Mesendoderm (in vitro differentiated cells): ENCODE results near the gene USP17L22.
"Not testable (repeated sequence)": the region's sequence is repeated elsewhere in the genome, so short reads cannot be mapped to it uniquely, and the experiment has no call there.

Experiments used
- DNase-seq: peaks from one replicate; pipeline ENCODE4 v3.0.0; 2013
- H2AK5ac ChIP-seq: 2 replicates; pipeline ENCODE4 v1.6.1; 2013; ENCODE audit warnings: low read length, inconsistent platforms
- H2BK120ac ChIP-seq: 2 replicates; pipeline ENCODE4 v1.6.1; 2013; ENCODE audit warnings: low read depth, mild to moderate bottlenecking, low read length, moderate library complexity, mixed read lengths
- H2BK15ac ChIP-seq: replicated peaks from 2 replicates; pipeline ENCODE4 v1.6.1; 2013; ENCODE audit warnings: low read depth, mild to moderate bottlenecking, moderate library complexity
- H2BK5ac ChIP-seq: 2 replicates; pipeline ENCODE4 v1.6.1; 2013; ENCODE audit warnings: low read length, inconsistent platforms
- H3K18ac ChIP-seq: 2 replicates; pipeline ENCODE4 v1.6.1; 2013; ENCODE audit warnings: mild to moderate bottlenecking, low read length, mixed read lengths
- H3K23ac ChIP-seq: one replicate; pipeline ENCODE4 v1.6.1; 2013; ENCODE audit warnings: low read length
- H3K27ac ChIP-seq: 2 replicates; pipeline ENCODE4 v1.5.1; 2013; ENCODE audit warnings: low read depth, mild to moderate bottlenecking, inconsistent platforms, low read length, moderate library complexity
- H3K27me3 ChIP-seq: 2 replicates; pipeline ENCODE4 v1.6.1; 2013; ENCODE audit warnings: low read length, control low read depth, mild to moderate bottlenecking, inconsistent platforms; ENCODE audit not compliant: insufficient read depth, poor library complexity
- H3K36me3 ChIP-seq: 2 replicates; pipeline ENCODE4 v1.6.1; 2013; ENCODE audit warnings: low read length, inconsistent platforms; ENCODE audit not compliant: control insufficient read depth, insufficient read depth
- H3K4ac ChIP-seq: one replicate; pipeline ENCODE4 v1.6.1; 2013; ENCODE audit warnings: low read depth, mild to moderate bottlenecking, low read length, moderate library complexity
- H3K4me1 ChIP-seq: 2 replicates; pipeline ENCODE4 v1.6.1; 2013; ENCODE audit warnings: low read depth, low read length, inconsistent platforms; ENCODE audit not compliant: control insufficient read depth
- H3K4me2 ChIP-seq: 2 replicates; pipeline ENCODE4 v1.6.1; 2013; ENCODE audit warnings: low read length
- H3K4me3 ChIP-seq: 2 replicates; pipeline ENCODE4 v1.5.1; 2013; ENCODE audit warnings: mild to moderate bottlenecking, low read length
- H3K56ac ChIP-seq: one replicate; pipeline ENCODE4 v1.6.1; 2013; ENCODE audit warnings: low read length
- H3K79me1 ChIP-seq: 2 replicates; pipeline ENCODE4 v1.6.1; 2013; ENCODE audit warnings: low read length, inconsistent platforms
- H3K79me2 ChIP-seq: 2 replicates; pipeline ENCODE4 v1.6.1; 2013; ENCODE audit warnings: mild to moderate bottlenecking, low read length; ENCODE audit not compliant: control insufficient read depth, insufficient read depth
- H3K9ac ChIP-seq: 2 replicates; pipeline ENCODE4 v1.6.1; 2013; ENCODE audit warnings: low read length, inconsistent platforms
- H4K5ac ChIP-seq: one replicate; pipeline ENCODE4 v1.6.1; 2013; ENCODE audit warnings: low read length
- H4K8ac ChIP-seq: one replicate; pipeline ENCODE4 v1.6.1; 2013; ENCODE audit warnings: low read depth, mild to moderate bottlenecking, control low read depth, low read length, moderate library complexity
- WGBS: extraction: QIAGEN DNeasy Blood & Tissue Kit; methylation state at CpG from one replicate; pipeline ENCODE4 v1.1.7; 2013; ENCODE audit warnings: low lambda C conversion rate, missing lambda C conversion rate; ENCODE audit not compliant: insufficient coverage; ENCODE audit errors: extremely low coverage; 5-methylcytosine and 5-hydroxymethylcytosine counted together

USP17L22 gene

DNA sequence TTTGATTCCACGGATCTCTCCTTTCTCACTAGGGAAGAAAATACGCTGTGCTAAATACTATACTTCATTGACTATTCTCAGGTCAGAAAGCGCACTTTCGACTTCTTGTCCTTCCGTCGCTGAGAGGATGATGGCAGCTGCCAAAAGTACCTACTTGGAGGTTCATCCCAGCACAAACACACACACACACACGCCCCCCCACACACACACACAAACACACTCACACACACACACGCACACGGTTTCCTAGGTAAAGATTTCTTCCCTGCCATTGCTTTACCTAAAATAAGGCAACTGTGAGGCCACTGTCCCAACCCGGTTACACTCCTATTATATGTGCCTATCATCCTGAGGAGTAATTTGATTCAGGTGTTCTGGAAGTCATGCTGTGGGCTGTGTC lies 4.3 kb downstream of the USP17L22 start:
- not testable (repeated sequence) for H3K27me3 ChIP-seq, H2AK5ac ChIP-seq, H3K79me2 ChIP-seq, H3K4ac ChIP-seq, H3K36me3 ChIP-seq, H4K5ac ChIP-seq, H3K4me3 ChIP-seq, H4K8ac ChIP-seq, H3K4me2 ChIP-seq, H3K56ac ChIP-seq, H3K79me1 ChIP-seq, H3K9ac ChIP-seq, H2BK15ac ChIP-seq, DNase-seq, H3K27ac ChIP-seq, H2BK120ac ChIP-seq, H3K23ac ChIP-seq, H3K4me1 ChIP-seq, H2BK5ac ChIP-seq, H3K18ac ChIP-seq
- WGBS, result 100% methylated on average over 3 of the region's 10 CpGs
